HEK293 (cell line): ENCODE results near the gene LMO7.
"Not testable (repeated sequence)": the region's sequence is repeated elsewhere in the genome, so short reads cannot be mapped to it uniquely, and the experiment has no call there.

Experiments used
- CTCF ChIA-PET: fragments of 350-600 bp; formaldehyde crosslinking; extraction: SDS; loops from one replicate; lab custom pipeline; 2021; ENCODE audit warnings: antibody characterized with exemption; lab: Yijun Ruan, JAX
- POLR2A ChIA-PET: fragments of 300-600 bp; formaldehyde crosslinking; extraction: SDS; loops from one replicate; lab custom pipeline; 2020; ENCODE audit warnings: antibody characterized with exemption, inconsistent platforms; lab: Yijun Ruan, JAX
- H3K27ac ChIP-seq: fragments of 200-500 bp; sonication (Bioruptor generic); 2 replicates; pipeline ENCODE4 v1.5.1; 2014; ENCODE audit warnings: low read depth, low read length, control low read depth, inconsistent platforms; ENCODE audit errors: extremely low read depth
- H3K36me3 ChIP-seq, 2 experiments: fragments of 200-500 bp in 1 of 2; sonication (Bioruptor generic) in 1 of 2; 1 replicate in 1 of 2; 2 replicates in 1 of 2; pipeline ENCODE4 v1.5.1; 2014 to 2017; ENCODE audit warnings: inconsistent platforms in 2 of 2, low read length in 2 of 2; ENCODE audit not compliant: control insufficient read depth in 2 of 2, insufficient read depth in 1 of 2
- H3K4me1 ChIP-seq: fragments of 200-500 bp; sonication (Bioruptor generic); 2 replicates; pipeline ENCODE4 v1.5.1; 2014; ENCODE audit warnings: mild to moderate bottlenecking, low read length, inconsistent platforms; ENCODE audit not compliant: control insufficient read depth, insufficient read depth
- H3K4me3 ChIP-seq: 2 replicates; pipeline ENCODE4 v1.5.1; 2011; ENCODE audit warnings: low read depth, mild to moderate bottlenecking, control low read depth, low read length, moderate library complexity
- H3K9me3 ChIP-seq: fragments of 200-500 bp; sonication (Bioruptor generic); 2 replicates; pipeline ENCODE4 v1.5.1; 2014; ENCODE audit warnings: low read depth, low read length, inconsistent platforms; ENCODE audit not compliant: control insufficient read depth, insufficient read depth
- AEBP2 ChIP-seq: fragments of 450-650 bp; formaldehyde crosslinking; IDR thresholded peaks from 2 replicates; pipeline ENCODE4 v1.5.1; 2016; ENCODE audit warnings: missing biosample characterization, missing genetic modification characterization, borderline replicate concordance
- EGR2 ChIP-seq: fragments of 450-650 bp; formaldehyde crosslinking; IDR thresholded peaks from 2 replicates; pipeline ENCODE4 v1.5.1; 2016; ENCODE audit warnings: low read depth, missing biosample characterization, missing genetic modification characterization
- HOXA7 ChIP-seq: sonication (generic); formaldehyde crosslinking; IDR thresholded peaks from 2 replicates; pipeline ENCODE4 v1.8.1; 2022; ENCODE audit warnings: missing genetic modification reagents, borderline replicate concordance
- IKZF3 ChIP-seq: fragments of 450-650 bp; IDR thresholded peaks from 2 replicates; pipeline ENCODE4 v1.5.0; 2018; ENCODE audit warnings: missing biosample characterization, mild to moderate bottlenecking, missing genetic modification characterization, moderate library complexity
- KLF16 ChIP-seq: fragments of 450-650 bp; formaldehyde crosslinking; IDR thresholded peaks from 2 replicates; pipeline ENCODE4 v1.5.1; 2017; ENCODE audit warnings: missing biosample characterization, missing genetic modification characterization
- KLF7 ChIP-seq: fragments of 450-650 bp; formaldehyde crosslinking; IDR thresholded peaks from 2 replicates; pipeline ENCODE4 v1.5.1; 2016; ENCODE audit warnings: missing biosample characterization, missing genetic modification characterization, borderline replicate concordance
- PRDM6 ChIP-seq: fragments of 450-650 bp; formaldehyde crosslinking; IDR thresholded peaks from 2 replicates; pipeline ENCODE4 v1.5.1; 2017; ENCODE audit warnings: missing biosample characterization, missing genetic modification characterization
- ZBTB49 ChIP-seq: fragments of 450-650 bp; formaldehyde crosslinking; IDR thresholded peaks from 2 replicates; pipeline ENCODE4 v1.5.1; 2016; ENCODE audit warnings: missing biosample characterization, missing genetic modification characterization, low read depth
- ZFHX2 ChIP-seq: fragments of 450-650 bp; formaldehyde crosslinking; conservative IDR thresholded peaks from 2 replicates; pipeline ENCODE4 v1.5.1; 2016; ENCODE audit warnings: missing biosample characterization, missing genetic modification characterization
- ZNF138 ChIP-seq: fragments of 450-650 bp; formaldehyde crosslinking; IDR thresholded peaks from 2 replicates; pipeline ENCODE4 v1.5.1; 2016; ENCODE audit warnings: missing biosample characterization, missing genetic modification characterization, borderline replicate concordance
- ZNF146 ChIP-seq: fragments of 450-650 bp; formaldehyde crosslinking; IDR thresholded peaks from 2 replicates; pipeline ENCODE4 v1.5.1; 2016; ENCODE audit warnings: missing biosample characterization, missing genetic modification characterization
- ZNF169 ChIP-seq: fragments of 450-650 bp; formaldehyde crosslinking; IDR thresholded peaks from 2 replicates; pipeline ENCODE4 v1.5.1; 2016; ENCODE audit warnings: missing biosample characterization, missing genetic modification characterization
- ZNF175 ChIP-seq: fragments of 450-650 bp; formaldehyde crosslinking; IDR thresholded peaks from 2 replicates; pipeline ENCODE4 v1.5.1; 2016; ENCODE audit warnings: missing biosample characterization, missing genetic modification characterization
- ZNF274 ChIP-seq, 2 experiments: fragments of 200-500 bp in 1 of 2; fragments of 450-650 bp in 1 of 2; sonication (Bioruptor generic) in 1 of 2; formaldehyde crosslinking in 1 of 2; IDR thresholded peaks; 2 replicates each; pipeline versions ENCODE4 v1.5.1 to v1.6.1; 2014 to 2016; ENCODE audit warnings: borderline replicate concordance in 1 of 2, inconsistent platforms in 1 of 2, low read length in 1 of 2, missing biosample characterization in 1 of 2, missing genetic modification characterization in 1 of 2
- ZNF335 ChIP-seq: fragments of 450-650 bp; formaldehyde crosslinking; conservative IDR thresholded peaks from 2 replicates; pipeline ENCODE4 v1.5.1; 2016; ENCODE audit warnings: missing biosample characterization, missing genetic modification characterization
- ZNF830 ChIP-seq: fragments of 450-650 bp; IDR thresholded peaks from 2 replicates; pipeline ENCODE4 v1.5.0; 2018; ENCODE audit warnings: missing biosample characterization, missing genetic modification characterization, low read depth, mild to moderate bottlenecking, moderate library complexity
- ZSCAN30 ChIP-seq: fragments of 450-650 bp; IDR thresholded peaks from 2 replicates; pipeline ENCODE4 v1.5.1; 2018; ENCODE audit warnings: missing biosample characterization, mild to moderate bottlenecking, missing genetic modification characterization, moderate library complexity
- ZSCAN5A ChIP-seq: fragments of 450-650 bp; formaldehyde crosslinking; IDR thresholded peaks from 2 replicates; pipeline ENCODE4 v1.5.1; 2016; ENCODE audit warnings: missing biosample characterization, missing genetic modification characterization
- TF ChIP-seq, protein P1 (sequence below): sonication (generic); formaldehyde crosslinking; IDR thresholded peaks from 2 replicates; pipeline ENCODE4 v1.8.1; 2022; ENCODE audit warnings: mild to moderate bottlenecking, moderate library complexity, missing genetic modification reagents

Gene LMO7

GRCh38 chr13:75792526-75793187 lies 156.5 kb downstream of the LMO7 start:
- ChIA-PET POLR2A (no interaction called here), CTCF (no interaction called here)
- no peaks in the 10 kb centered on the region for H3K4me1 ChIP-seq
- H3K36me3 ChIP-seq, result peaks cover 0 to 7% of the 10 kb centered on the region in 2 experiments; a peak in 1 of 3 replicates
- TF ChIP-seq ZBTB49 (tag by site-specific recombination) (no peak), ZNF830 (tag by site-specific recombination) (no peak), ZNF138 (no peak), ZNF169 (tag by site-specific recombination) (no peak), ZNF175 (no peak), PRDM6 (no peak), HOXA7 (CRISPR knock-in tag) (no peak), KLF7 (tag by site-specific recombination) (no peak), IKZF3 (no peak), ZSCAN30 (no peak), ZNF274 (IDR thresholded peaks at IDR 0.05; ENCODE audit: low read length) (no peak), ZNF274 (tag by site-specific recombination; IDR thresholded peaks at IDR 0.05; ENCODE audit: borderline replicate concordance) (no peak), ZNF335 (tag by site-specific recombination) (no peak), EGR2 (tag by site-specific recombination) (no peak), KLF16 (tag by site-specific recombination) (no peak), ZNF146 (no peak), ZFHX2 (no peak), ZSCAN5A (no peak), AEBP2 (tag by site-specific recombination) (no peak)
- TF ChIP-seq, protein P1, sequence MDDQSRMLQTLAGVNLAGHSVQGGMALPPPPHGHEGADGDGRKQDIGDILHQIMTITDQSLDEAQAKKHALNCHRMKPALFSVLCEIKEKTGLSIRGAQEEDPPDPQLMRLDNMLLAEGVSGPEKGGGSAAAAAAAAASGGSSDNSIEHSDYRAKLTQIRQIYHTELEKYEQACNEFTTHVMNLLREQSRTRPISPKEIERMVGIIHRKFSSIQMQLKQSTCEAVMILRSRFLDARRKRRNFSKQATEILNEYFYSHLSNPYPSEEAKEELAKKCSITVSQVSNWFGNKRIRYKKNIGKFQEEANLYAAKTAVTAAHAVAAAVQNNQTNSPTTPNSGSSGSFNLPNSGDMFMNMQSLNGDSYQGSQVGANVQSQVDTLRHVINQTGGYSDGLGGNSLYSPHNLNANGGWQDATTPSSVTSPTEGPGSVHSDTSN (CRISPR knock-in tag), result no peak
- no peaks in the 10 kb centered on the region for H3K9me3 ChIP-seq
- H3K27ac ChIP-seq, result no peak overlapping the region
- no peak overlapping the region for H3K4me3 ChIP-seq

DNA sequence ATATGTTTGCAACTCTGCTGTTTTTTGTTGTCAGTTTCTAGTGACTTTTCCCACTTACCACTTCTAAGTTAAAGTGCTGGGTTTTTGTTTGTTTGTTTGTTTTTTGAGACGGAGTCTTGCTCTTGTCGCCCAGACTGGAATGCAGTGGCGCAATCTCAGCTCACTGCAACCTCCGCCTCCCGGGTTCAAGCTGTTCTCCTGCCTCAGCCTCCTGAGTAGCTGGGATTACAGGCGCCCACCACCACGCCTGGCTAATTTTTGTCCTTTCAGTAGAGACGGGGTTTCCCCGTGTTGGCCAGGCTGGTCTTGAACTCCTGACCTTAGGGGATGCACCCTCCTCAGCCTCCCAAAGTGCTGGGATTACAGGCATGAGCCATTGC lies 157.0 kb downstream of the LMO7 start:
- H3K4me3 ChIP-seq, CTCF ChIA-PET, POLR2A ChIA-PET, H3K36me3 ChIP-seq, H3K9me3 ChIP-seq, H3K4me1 ChIP-seq, H3K27ac ChIP-seq: not testable (repeated sequence)
